NT2/D1 (cell line): ENCODE results near the gene SGPP2.
"Not testable (repeated sequence)": the region's sequence is repeated elsewhere in the genome, so short reads cannot be mapped to it uniquely, and the experiment has no call there.

ENCODE experiments used
- SUZ12 ChIP-seq: IDR thresholded peaks from 2 replicates; pipeline ENCODE4 v1.6.1; 2011; ENCODE audit not compliant: insufficient read length, insufficient read depth; ENCODE audit errors: extremely low read depth
- YY1 ChIP-seq: IDR thresholded peaks from 2 replicates; pipeline ENCODE4 v1.6.1; 2011; ENCODE audit not compliant: insufficient read length, insufficient read depth
- ZNF274 ChIP-seq: IDR thresholded peaks from 2 replicates; pipeline ENCODE4 v1.6.1; 2011; ENCODE audit warnings: mild to moderate bottlenecking, low read depth, low read length

DNA sequence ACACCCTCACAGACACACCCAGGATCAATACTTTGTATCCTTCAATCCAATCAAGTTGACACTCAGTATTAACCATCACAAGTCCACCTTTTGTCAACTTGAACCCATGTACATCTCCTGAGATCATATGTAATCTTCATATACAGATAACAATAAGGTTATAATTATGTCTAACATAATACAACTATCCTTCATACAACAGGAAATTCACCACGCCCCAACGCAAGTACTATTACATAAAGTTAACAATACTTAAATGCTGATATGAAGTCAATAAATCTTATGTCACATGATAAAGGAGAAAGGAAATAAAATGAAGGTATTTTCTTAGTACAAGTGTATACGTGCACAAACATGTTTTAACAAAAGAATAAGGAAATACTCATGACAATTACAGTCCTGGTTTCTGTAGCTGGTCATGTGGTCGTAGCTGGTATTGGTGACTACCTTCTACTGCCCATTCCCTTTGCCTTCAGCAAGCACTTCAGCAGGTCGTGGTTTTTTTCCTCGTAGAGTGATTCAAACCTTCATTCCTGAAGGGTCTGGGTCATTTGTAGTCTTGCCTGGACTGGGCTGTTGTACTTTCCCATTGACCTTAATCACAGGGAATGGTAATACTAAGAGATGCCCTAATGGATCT lies 11.2 kb downstream of the SGPP2 start:
- TF ChIP-seq YY1, ZNF274, SUZ12: not testable (repeated sequence)
